CD4-positive, alpha-beta memory T cell (primary cell): Measurements from ENCODE around the gene TEX44. TPM values are rescaled to one million over a fixed set of nuclear protein-coding genes. Genes with fewer than 3 reads are reported as not detected.
A peak's percentile ranks its signal among the peaks of the same experiment; 100 is the strongest.

Source experiments
- CTCF ChIA-PET: fragments of 350-600 bp; sonication (Branson Sonifier 250); formaldehyde crosslinking; loops from one replicate; lab custom pipeline; 2021; ENCODE audit warnings: inconsistent platforms; ENCODE audit not compliant: partially characterized antibody; lab: Charles Lee
- POLR2A ChIA-PET: fragments of 350-600 bp; sonication (Branson Sonifier 250); formaldehyde crosslinking; loops from one replicate; lab custom pipeline; 2021; ENCODE audit not compliant: partially characterized antibody; lab: Charles Lee
- DNase-seq, 5 donors: peaks; one replicate each; pipeline versions ENCODE4 v3.0.0 to v3.0.0-alpha.2; 2020 to 2022; ENCODE audit warnings: mixed read lengths in 1 of 5
- H3K27ac ChIP-seq: one replicate; pipeline ENCODE4 v1.7.0; 2013; ENCODE audit warnings: low read depth, low read length
- H3K27me3 ChIP-seq: 2 replicates; pipeline ENCODE4 v1.7.0; 2013; ENCODE audit warnings: mild to moderate bottlenecking, low read length, moderate library complexity; ENCODE audit not compliant: insufficient read depth
- H3K36me3 ChIP-seq: 2 replicates; pipeline ENCODE4 v1.7.0; 2013; ENCODE audit warnings: mild to moderate bottlenecking, low read length, moderate library complexity; ENCODE audit not compliant: insufficient read depth
- H3K4me1 ChIP-seq: 2 replicates; pipeline ENCODE4 v1.7.0; 2013; ENCODE audit warnings: mild to moderate bottlenecking, low read length, moderate library complexity; ENCODE audit not compliant: insufficient read depth
- H3K4me3 ChIP-seq, 2 donors: one replicate each; pipeline ENCODE4 v1.7.0; 2013; ENCODE audit warnings: low read length in 2 of 2, mild to moderate bottlenecking in 1 of 2
- H3K9me3 ChIP-seq, 2 donors: one replicate each; pipeline ENCODE4 v1.7.0; 2013; ENCODE audit warnings: low read length in 2 of 2, control low read depth in 1 of 2; ENCODE audit not compliant: control insufficient read depth in 1 of 2
- H3K27ac Mint-ChIP-seq, 7 donors: one replicate each; pipeline ENCODE4 v1.8.0; 2020 to 2021; ENCODE audit warnings: mixed read lengths in 7 of 7, mild to moderate bottlenecking in 6 of 7, inconsistent platforms in 3 of 7, moderate library complexity in 3 of 7
- H3K27me3 Mint-ChIP-seq, 2 donors: one replicate each; pipeline ENCODE4 v1.8.0; 2020 to 2021; ENCODE audit warnings: mixed read lengths in 2 of 2
- H3K36me3 Mint-ChIP-seq, 2 donors: one replicate each; pipeline ENCODE4 v1.8.0; 2020 to 2021; ENCODE audit warnings: mixed read lengths in 2 of 2, inconsistent platforms in 1 of 2, mild to moderate bottlenecking in 1 of 2
- H3K4me1 Mint-ChIP-seq, 4 donors: one replicate each; pipeline ENCODE4 v1.8.0; 2020 to 2021; ENCODE audit warnings: mixed read lengths in 4 of 4, mild to moderate bottlenecking in 1 of 4
- H3K4me3 Mint-ChIP-seq, 8 donors: one replicate each; pipeline ENCODE4 v1.8.0; 2020 to 2021; ENCODE audit warnings: mixed read lengths in 8 of 8, mild to moderate bottlenecking in 7 of 8, moderate library complexity in 6 of 8, inconsistent platforms in 3 of 8
- H3K9me3 Mint-ChIP-seq, 8 donors: one replicate each; pipeline ENCODE4 v1.8.0; 2020 to 2021; ENCODE audit warnings: mixed read lengths in 8 of 8, mild to moderate bottlenecking in 5 of 8, inconsistent platforms in 3 of 8, moderate library complexity in 1 of 8
- intact Hi-C: fragments of 100-400 bp; cut with micrococcal nuclease; formaldehyde crosslinking; loops from one replicate; pipeline ENCODE4 v1.15.1; 2023
- polyA plus RNA-seq, 2 donors: library from polyadenylated mRNA; unstranded; fragments of 300-500 nt; fragmentation: Illumina TruSeq; gene quantifications; one replicate each; pipeline ENCODE4 v1.2.3, GENCODE V29; 2021
- total RNA-seq, 2 experiments: library from RNA; stranded (reverse); gene quantifications; one replicate each; pipeline ENCODE4 v1.2.3, GENCODE V29; 2021

TEX44 gene
- total RNA-seq, result not detected
- polyA plus RNA-seq, result not detected

GRCh38 chr2:231592636-231593145 lies at the start of gene TEX44:
TSS of gene TEX44 (plus strand) at chr2:231592864. CDS start at chr2:231592952, 88 bp downstream.
- ChIA-PET CTCF (interaction anchor here (3.4 kb wide), 1 partner anchor 9 kb away, joined by 19 read pairs; no protein-coding TSS in a partner anchor), POLR2A (no interaction called here)
- no peak for DNase-seq
- Histone ChIP-seq H3K4me1 (no peaks in the 10 kb centered on the region), H3K36me3 (no peaks in the 10 kb centered on the region), H3K27ac (no peak within 1 kb of the TSS), H3K9me3 (no peaks in the 10 kb centered on the region), H3K27me3 (no peaks in the 10 kb centered on the region), H3K4me3 (no peak within 1 kb of the TSS)
- Mint-ChIP-seq H3K9me3 (no peaks in the 10 kb centered on the region), H3K27me3 (no peaks in the 10 kb centered on the region), H3K36me3 (no peaks in the 10 kb centered on the region), H3K4me3 (no peak within 1 kb of the TSS), H3K27ac (peak within 1 kb of the TSS in 1 of 7 donors; percentile 24), H3K4me1 (no peaks in the 10 kb centered on the region)
- intact Hi-C loops, result no loop called here

GRCh38 chr2:231545105-231545902 lies 47.4 kb upstream of the TEX44 start:
- Mint-ChIP-seq H3K36me3 (peaks cover 0 to 4% of the 10 kb centered on the region in 2 donors), H3K27me3 (no peaks in the 10 kb centered on the region), H3K4me3 (peak overlapping the region; percentile 57 to 88 (median 72)), H3K4me1 (peaks cover 25 to 58% (median 39%) of the 10 kb centered on the region in 4 donors), H3K27ac (peak overlapping the region; percentile 68 to 94 (median 89)), H3K9me3 (peaks cover 0 to 19% (median 8%) of the 10 kb centered on the region in 8 donors)
- intact Hi-C loops, result no loop called here
- no peaks in the 10 kb centered on the region for H3K27me3 ChIP-seq
- CTCF ChIA-PET, result interaction anchor here (1.2 to 2.0 kb wide), 3 partner anchors 10 to 53 kb away, joined by 3 to 12 read pairs (median 5); no protein-coding TSS in a partner anchor
- peak overlapping the region; percentile 51 for H3K27ac ChIP-seq
- no peaks in the 10 kb centered on the region for H3K9me3 ChIP-seq
- H3K4me1 ChIP-seq, result peaks cover 22% of the 10 kb centered on the region
- no peaks in the 10 kb centered on the region for H3K36me3 ChIP-seq
- POLR2A ChIA-PET, result interaction anchor here (0.6 to 1.2 kb wide), 4 partner anchors 13 to 115 kb away, joined by 3 to 8 read pairs (median 4); partner anchors contain the start of gene NCL
- DNase-seq, result peak; percentile 21 to 49 (median 36)
- H3K4me3 ChIP-seq, result peak overlapping the region; percentile 39 to 40

- Histone ChIP-seq H3K27ac (peak overlapping the region; percentile 51), H3K36me3 (no peaks in the 10 kb centered on the region), H3K9me3 (no peaks in the 10 kb centered on the region), H3K4me1 (peaks cover 22% of the 10 kb centered on the region), H3K27me3 (no peaks in the 10 kb centered on the region), H3K4me3 (peak overlapping the region in 1 of 2 donors; percentile 39)
- H3K4me3 Mint-ChIP-seq, result peak overlapping the region in 7 of 8 donors; percentile 68 to 88 (median 72)
- intact Hi-C loops, result no loop called here
- no peak for DNase-seq
- POLR2A ChIA-PET, result interaction anchor here (1.0 to 1.2 kb wide), 3 partner anchors 13 to 115 kb away, joined by 4 to 8 read pairs (median 4); partner anchors contain the start of gene NCL
- peaks cover 0 to 4% of the 10 kb centered on the region in 2 donors for H3K36me3 Mint-ChIP-seq
- H3K27me3 Mint-ChIP-seq, result no peaks in the 10 kb centered on the region
- peaks cover 0 to 19% (median 8%) of the 10 kb centered on the region in 8 donors for H3K9me3 Mint-ChIP-seq
- peaks cover 25 to 57% (median 39%) of the 10 kb centered on the region in 4 donors for H3K4me1 Mint-ChIP-seq
- H3K27ac Mint-ChIP-seq, result peak overlapping the region; percentile 68 to 94 (median 89)
- CTCF ChIA-PET, result interaction anchor here (1.2 to 2.0 kb wide), 5 partner anchors 9 to 52 kb away, joined by 3 to 12 read pairs (median 5); no protein-coding TSS in a partner anchor
Observed at GRCh38 chr2:231546014-231546715, 46.5 kb upstream of the TEX44 start.

GRCh38 chr2:231547315-231548110 lies 45.2 kb upstream of the TEX44 start:
- H3K4me3 ChIP-seq, result no peak overlapping the region
- H3K4me1 ChIP-seq, result peaks cover 22% of the 10 kb centered on the region
- Mint-ChIP-seq H3K4me3 (peak overlapping the region in 1 of 8 donors; percentile 35), H3K27ac (no peak overlapping the region), H3K36me3 (peaks cover 0 to 2% of the 10 kb centered on the region in 2 donors), H3K4me1 (peaks cover 24 to 45% (median 36%) of the 10 kb centered on the region in 4 donors), H3K27me3 (no peaks in the 10 kb centered on the region), H3K9me3 (peaks cover 0 to 15% (median 7%) of the 10 kb centered on the region in 8 donors)
- ChIA-PET CTCF (interaction anchor here (1.2 to 1.9 kb wide), 3 partner anchors 11 to 64 kb away, joined by 4 to 6 read pairs (median 5); no protein-coding TSS in a partner anchor), POLR2A (interaction anchor here (0.6 kb wide), 1 partner anchor 249 kb away, joined by 3 read pairs; no protein-coding TSS in a partner anchor)
- no peak for DNase-seq
- no peaks in the 10 kb centered on the region for H3K27me3 ChIP-seq
- H3K9me3 ChIP-seq, result no peaks in the 10 kb centered on the region
- H3K36me3 ChIP-seq, result no peaks in the 10 kb centered on the region
- intact Hi-C loops, result no loop called here
- H3K27ac ChIP-seq, result no peak overlapping the region

- no peaks in the 10 kb centered on the region for H3K27me3 ChIP-seq
Observed at GRCh38 chr2:231548752-231549151, 43.9 kb upstream of the TEX44 start.

More at GRCh38 chr2:231548752-231549151, 43.9 kb upstream of the TEX44 start:
- H3K27ac ChIP-seq, result no peak overlapping the region
- H3K4me1 ChIP-seq, result peaks cover 22% of the 10 kb centered on the region
- Mint-ChIP-seq H3K9me3 (peaks cover 0 to 18% (median 12%) of the 10 kb centered on the region in 8 donors), H3K27me3 (no peaks in the 10 kb centered on the region), H3K36me3 (peaks cover 0 to 12% of the 10 kb centered on the region in 2 donors), H3K27ac (peak overlapping the region in 4 of 7 donors; percentile 1 to 89 (median 48)), H3K4me3 (peak overlapping the region in 3 of 8 donors; percentile 40 to 62 (median 44)), H3K4me1 (peaks cover 24 to 42% (median 32%) of the 10 kb centered on the region in 4 donors)
- no peak for DNase-seq
- H3K9me3 ChIP-seq, result peaks cover 0 to 6% of the 10 kb centered on the region in 2 donors
- intact Hi-C loops, result no loop called here
- H3K4me3 ChIP-seq, result no peak overlapping the region
- CTCF ChIA-PET, result interaction anchor here (1.0 to 3.0 kb wide), 3 partner anchors 10 to 18 kb away, joined by 3 to 8 read pairs (median 7); partner anchors contain the start of gene NMUR1
- POLR2A ChIA-PET, result interaction anchor here (1.2 to 1.3 kb wide), 2 partner anchors 22 to 34 kb away, joined by 3 to 5 read pairs; no protein-coding TSS in a partner anchor
- H3K36me3 ChIP-seq, result no peaks in the 10 kb centered on the region
